Cardiac muscle cell (in vitro differentiated cells and primary cell): Measurements from ENCODE around the gene CLTA. TPM values are rescaled to one million over a fixed set of nuclear protein-coding genes. Genes with fewer than 3 reads are reported as not detected.

Experiments
- DNase-seq, 2 donors: peaks; one replicate each; pipeline versions ENCODE4 v3.0.0 to v3.0.0-alpha.2; 2010 to 2017; ENCODE audit warnings: low read depth in 1 of 2, low spot score in 1 of 2
- H3K27ac ChIP-seq: fragments of 200-600 bp; sonication (generic); 2 replicates; pipeline ENCODE4 v1.5.1; 2016
- H3K27me3 ChIP-seq: fragments of 200-600 bp; sonication (generic); 2 replicates; pipeline ENCODE4 v1.6.0; 2016; ENCODE audit warnings: control low read depth
- H3K36me3 ChIP-seq: fragments of 200-600 bp; sonication (generic); 2 replicates; pipeline ENCODE4 v1.5.1; 2016; ENCODE audit warnings: control low read depth
- H3K4me1 ChIP-seq: fragments of 200-600 bp; sonication (generic); 2 replicates; pipeline ENCODE4 v1.8.1; 2017; ENCODE audit warnings: low read depth, mild to moderate bottlenecking, mixed run types
- H3K4me3 ChIP-seq: fragments of 200-600 bp; sonication (generic); 2 replicates; pipeline ENCODE4 v1.5.1; 2016; ENCODE audit warnings: mild to moderate bottlenecking
- H3K9me3 ChIP-seq: fragments of 200-600 bp; sonication (generic); 2 replicates; pipeline ENCODE4 v1.5.1; 2017; ENCODE audit warnings: low read depth, mild to moderate bottlenecking, control low read depth
- polyA plus RNA-seq: library from polyadenylated mRNA; unstranded; fragments of >200 nt; fragmentation: Nextera tagmentation; extraction: Ambion mirVana; gene quantifications from 2 replicates; pipeline ENCODE4 v1.2.1, GENCODE V29; 2016
- total RNA-seq: library from RNA; depleted of rRNA; stranded (reverse); fragments of >200 nt; gene quantifications from 2 replicates; pipeline ENCODE4 v1.2.3, GENCODE V29; 2016
- TF ChIP-seq, protein P1 (sequence below): IDR thresholded peaks from 2 replicates; pipeline ENCODE4 v1.5.1; 2012; ENCODE audit warnings: low read depth, mild to moderate bottlenecking, low read length

CLTA gene
- total and polyA plus RNA-seq, 2 experiments from 2014 or later = 147 to 236 TPM

DNA sequence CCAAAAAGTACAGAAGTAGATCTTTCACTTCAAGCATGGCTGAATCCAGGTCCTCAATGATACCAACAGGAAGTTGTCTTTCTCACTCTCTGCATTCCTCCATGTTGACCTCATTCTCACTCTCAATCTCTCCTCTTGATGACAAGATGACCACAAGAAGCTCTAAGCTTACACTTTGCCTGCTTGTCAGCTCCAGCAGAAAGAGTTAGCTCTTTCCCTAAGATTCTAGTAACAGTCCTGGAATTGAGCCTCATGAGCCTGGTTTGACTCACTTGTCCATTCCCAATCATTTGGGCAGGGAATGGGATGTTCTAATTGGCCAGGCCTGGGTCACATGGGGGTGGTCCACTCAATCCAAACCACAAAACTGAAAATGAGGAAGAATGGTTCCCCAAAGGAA is 3.3 kb upstream of the CLTA start:
- no peaks in the 10 kb centered on the region for H3K27me3 ChIP-seq
- peaks cover 15% of the 10 kb centered on the region for H3K4me1 ChIP-seq
- no peak overlapping the region for H3K27ac ChIP-seq
- H3K4me3 ChIP-seq = no peak overlapping the region
- H3K36me3 ChIP-seq = no peaks in the 10 kb centered on the region
- no peaks in the 10 kb centered on the region for H3K9me3 ChIP-seq
- TF ChIP-seq, protein P1, sequence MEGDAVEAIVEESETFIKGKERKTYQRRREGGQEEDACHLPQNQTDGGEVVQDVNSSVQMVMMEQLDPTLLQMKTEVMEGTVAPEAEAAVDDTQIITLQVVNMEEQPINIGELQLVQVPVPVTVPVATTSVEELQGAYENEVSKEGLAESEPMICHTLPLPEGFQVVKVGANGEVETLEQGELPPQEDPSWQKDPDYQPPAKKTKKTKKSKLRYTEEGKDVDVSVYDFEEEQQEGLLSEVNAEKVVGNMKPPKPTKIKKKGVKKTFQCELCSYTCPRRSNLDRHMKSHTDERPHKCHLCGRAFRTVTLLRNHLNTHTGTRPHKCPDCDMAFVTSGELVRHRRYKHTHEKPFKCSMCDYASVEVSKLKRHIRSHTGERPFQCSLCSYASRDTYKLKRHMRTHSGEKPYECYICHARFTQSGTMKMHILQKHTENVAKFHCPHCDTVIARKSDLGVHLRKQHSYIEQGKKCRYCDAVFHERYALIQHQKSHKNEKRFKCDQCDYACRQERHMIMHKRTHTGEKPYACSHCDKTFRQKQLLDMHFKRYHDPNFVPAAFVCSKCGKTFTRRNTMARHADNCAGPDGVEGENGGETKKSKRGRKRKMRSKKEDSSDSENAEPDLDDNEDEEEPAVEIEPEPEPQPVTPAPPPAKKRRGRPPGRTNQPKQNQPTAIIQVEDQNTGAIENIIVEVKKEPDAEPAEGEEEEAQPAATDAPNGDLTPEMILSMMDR = no peak
- DNase-seq = peak in 1 of 2 donors; percentile 82

DNA sequence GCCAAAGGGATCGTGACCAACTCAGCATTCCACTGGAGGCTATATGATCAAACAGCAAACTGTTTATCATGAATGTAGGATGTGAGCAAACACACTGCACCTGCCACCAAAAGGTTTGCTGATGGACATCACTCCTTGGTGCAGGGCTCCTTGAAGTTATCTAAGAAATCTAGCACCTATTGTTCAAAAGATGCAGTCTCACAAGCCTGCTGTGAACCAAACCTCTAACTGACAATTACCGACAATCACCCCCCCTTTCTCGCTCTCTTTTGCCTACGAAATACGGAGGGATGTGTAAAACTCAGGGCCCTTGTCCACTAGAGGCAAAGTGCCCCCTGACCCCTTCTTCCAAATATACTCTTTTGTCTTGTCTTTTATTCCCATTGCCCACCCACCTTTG is 2.5 kb upstream of the CLTA start:
- Histone ChIP-seq H3K4me1 (peaks cover 23% of the 10 kb centered on the region), H3K36me3 (no peaks in the 10 kb centered on the region), H3K4me3 (no peak overlapping the region), H3K27ac (no peak overlapping the region), H3K9me3 (no peaks in the 10 kb centered on the region), H3K27me3 (no peaks in the 10 kb centered on the region)
- DNase-seq = no peak
- TF ChIP-seq, protein P1 = no peak

DNA sequence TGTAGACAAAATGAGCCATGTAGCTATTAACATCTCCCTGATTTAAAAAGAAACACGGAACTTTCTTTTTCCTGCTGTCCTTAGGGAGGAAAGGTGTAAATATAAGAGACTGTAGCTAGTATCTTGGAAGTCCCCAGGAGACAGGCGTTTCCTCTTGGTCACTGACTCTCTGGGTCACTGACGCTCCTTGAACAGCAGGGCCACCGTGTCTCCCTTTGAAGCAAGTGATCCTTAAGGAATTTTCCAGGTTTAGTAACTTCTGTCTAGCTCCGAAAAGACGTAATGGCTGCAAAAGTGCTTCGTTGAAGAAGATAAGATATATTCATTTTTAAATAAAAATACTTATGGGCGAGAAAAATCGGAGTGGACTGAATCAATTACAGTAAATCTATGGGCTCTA is 745 bp upstream of the CLTA start:
- peaks cover 41% of the 10 kb centered on the region for H3K4me1 ChIP-seq
- H3K4me3 ChIP-seq = peak overlapping the region; percentile 68
- H3K9me3 ChIP-seq = no peaks in the 10 kb centered on the region
- TF ChIP-seq, protein P1 = no peak
- peak overlapping the region; percentile 94 for H3K27ac ChIP-seq
- H3K36me3 ChIP-seq = no peaks in the 10 kb centered on the region
- H3K27me3 ChIP-seq = no peaks in the 10 kb centered on the region
- peak in 1 of 2 donors; percentile 29 for DNase-seq

DNA sequence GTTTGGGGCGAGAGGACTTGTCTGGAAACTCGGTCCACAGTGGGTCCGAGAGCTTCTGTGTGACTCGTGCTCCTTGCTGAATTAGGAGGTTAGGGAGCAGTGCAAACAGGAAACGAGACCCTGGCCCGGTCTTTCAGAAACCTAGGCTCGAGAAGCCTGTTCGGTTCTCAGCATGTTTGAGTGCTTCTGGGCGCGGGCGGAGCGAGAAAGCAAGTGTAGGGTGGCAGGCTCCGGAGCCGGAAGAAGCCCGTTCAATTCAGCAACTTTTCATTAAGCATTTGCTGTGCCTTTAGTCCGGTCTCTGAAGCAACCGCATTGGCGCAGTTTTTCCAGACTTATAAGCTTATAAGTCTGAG is 547 bp downstream of the CLTA start:
- Histone ChIP-seq H3K4me3 (peak overlapping the region; percentile 68), H3K27ac (peak overlapping the region; percentile 93), H3K9me3 (no peaks in the 10 kb centered on the region), H3K36me3 (no peaks in the 10 kb centered on the region), H3K27me3 (no peaks in the 10 kb centered on the region), H3K4me1 (peaks cover 41% of the 10 kb centered on the region)
- DNase-seq = peak; percentile 41 to 47
- TF ChIP-seq, protein P1 = no peak

DNA sequence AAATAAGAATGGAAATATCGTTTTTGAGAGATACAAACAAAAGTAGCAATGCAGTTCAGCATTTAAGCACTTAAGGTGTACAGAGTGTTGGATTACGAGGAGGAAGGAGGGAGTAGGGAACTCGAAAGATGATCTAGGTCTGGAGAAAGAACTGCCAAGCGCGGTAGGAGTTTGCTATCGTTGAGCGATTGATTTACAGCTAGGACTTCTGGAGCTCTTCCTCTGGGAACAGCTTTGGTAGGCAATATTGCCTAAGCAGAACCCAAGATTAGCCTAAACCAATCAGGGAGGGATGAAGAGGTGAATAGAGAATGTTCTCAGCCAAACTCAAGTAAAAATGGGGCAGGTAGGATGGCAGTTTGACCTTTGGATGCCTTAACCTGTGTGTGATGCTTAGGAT is 965 bp downstream of the CLTA start:
- TF ChIP-seq, protein P1 = no peak
- Histone ChIP-seq H3K4me1 (peaks cover 41% of the 10 kb centered on the region), H3K27me3 (no peaks in the 10 kb centered on the region), H3K27ac (peak overlapping the region; percentile 93), H3K4me3 (peak overlapping the region; percentile 68), H3K9me3 (no peaks in the 10 kb centered on the region), H3K36me3 (no peaks in the 10 kb centered on the region)
- DNase-seq = no peak

DNA sequence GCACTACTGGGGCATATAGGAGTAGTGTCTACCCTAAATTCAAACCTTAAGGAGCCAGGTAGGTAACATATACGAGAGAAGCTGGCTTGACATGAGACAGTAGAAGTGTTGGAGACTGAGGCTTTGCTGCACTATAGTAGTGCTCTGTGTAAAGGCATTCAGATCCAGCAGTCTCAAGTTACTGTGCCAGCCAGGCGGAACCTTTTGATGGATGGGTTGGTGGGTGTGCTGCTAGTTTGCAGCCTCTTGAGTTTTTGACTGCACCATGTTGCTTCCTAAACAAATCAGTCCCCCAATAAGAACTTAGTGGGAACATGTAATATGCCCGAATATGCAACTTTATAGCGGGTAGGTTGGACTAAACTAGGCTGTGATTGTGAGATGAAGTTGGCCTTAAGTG is 1.5 kb downstream of the CLTA start:
- Histone ChIP-seq H3K4me3 (peak overlapping the region; percentile 68), H3K27me3 (no peaks in the 10 kb centered on the region), H3K9me3 (no peaks in the 10 kb centered on the region), H3K36me3 (no peaks in the 10 kb centered on the region), H3K27ac (no peak overlapping the region), H3K4me1 (peaks cover 41% of the 10 kb centered on the region)
- TF ChIP-seq, protein P1 = no peak
- peak in 1 of 2 donors; percentile 37 for DNase-seq
